Fibroblast of the aortic adventitia (primary cell): ENCODE measurements around the gene MIPOL1. TPM values are rescaled to one million over a fixed set of nuclear protein-coding genes. Genes with fewer than 3 reads are reported as not detected.

Source experiments
- DNase-seq: peaks from one replicate; pipeline ENCODE4 v3.0.0-alpha.2; 2010; ENCODE audit warnings: low read depth
- H3K4me3 ChIP-seq: 2 replicates; pipeline ENCODE4 v1.5.1; 2011; ENCODE audit warnings: low read depth, mild to moderate bottlenecking, control low read depth, low read length, moderate library complexity
- total RNA-seq: library from RNA; depleted of rRNA; stranded (reverse); fragments of >200 nt; gene quantifications from 2 replicates; pipeline ENCODE4 v1.2.3, GENCODE V29; 2012; ENCODE audit warnings: low replicate concordance
- TF ChIP-seq, protein P1 (sequence below): IDR thresholded peaks from 2 replicates; pipeline ENCODE4 v1.5.1; 2011; ENCODE audit warnings: mild to moderate bottlenecking, low read length, control low read depth, inconsistent platforms; ENCODE audit not compliant: insufficient read depth

The MIPOL1 gene
- total RNA-seq, 1 donor: 12.5 TPM

DNA sequence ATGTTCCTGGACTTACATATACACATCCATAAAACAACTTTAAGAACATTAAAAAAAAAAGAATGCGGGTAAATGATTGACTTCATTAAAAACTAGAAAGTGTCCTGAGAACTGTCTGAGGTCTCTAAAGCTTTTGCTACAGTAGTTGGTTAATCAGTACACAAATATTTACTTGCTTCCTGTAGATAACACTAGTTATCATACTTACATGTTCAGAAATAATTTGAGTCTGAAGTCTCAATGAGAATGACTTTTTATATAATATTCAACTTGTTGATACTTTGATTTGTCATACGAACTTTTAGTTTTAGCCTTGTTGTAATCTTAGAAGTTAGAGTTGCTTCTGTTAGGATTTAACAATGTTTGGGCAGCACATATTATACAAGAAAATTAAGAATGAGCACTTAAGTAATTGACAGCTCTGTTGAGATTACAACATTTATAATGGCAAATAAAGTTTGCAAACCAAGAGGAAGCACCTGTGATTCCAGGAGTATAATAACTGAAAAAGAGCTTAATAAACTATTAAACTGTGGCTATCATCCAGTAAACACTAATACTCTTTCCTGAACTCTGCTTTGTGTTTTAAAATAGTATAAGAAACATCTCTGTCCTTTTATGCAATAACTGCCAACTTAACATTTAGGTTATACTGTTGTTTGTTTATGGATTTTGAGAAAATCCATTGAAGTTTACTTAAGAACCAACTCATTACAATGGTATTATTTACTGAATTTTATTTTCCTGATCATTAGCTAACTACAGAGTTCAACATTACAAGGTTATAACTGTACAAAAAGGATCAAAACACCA, 131.7 kb downstream of the MIPOL1 start:
- no peak overlapping the region for H3K4me3 ChIP-seq
- TF ChIP-seq, protein P1, sequence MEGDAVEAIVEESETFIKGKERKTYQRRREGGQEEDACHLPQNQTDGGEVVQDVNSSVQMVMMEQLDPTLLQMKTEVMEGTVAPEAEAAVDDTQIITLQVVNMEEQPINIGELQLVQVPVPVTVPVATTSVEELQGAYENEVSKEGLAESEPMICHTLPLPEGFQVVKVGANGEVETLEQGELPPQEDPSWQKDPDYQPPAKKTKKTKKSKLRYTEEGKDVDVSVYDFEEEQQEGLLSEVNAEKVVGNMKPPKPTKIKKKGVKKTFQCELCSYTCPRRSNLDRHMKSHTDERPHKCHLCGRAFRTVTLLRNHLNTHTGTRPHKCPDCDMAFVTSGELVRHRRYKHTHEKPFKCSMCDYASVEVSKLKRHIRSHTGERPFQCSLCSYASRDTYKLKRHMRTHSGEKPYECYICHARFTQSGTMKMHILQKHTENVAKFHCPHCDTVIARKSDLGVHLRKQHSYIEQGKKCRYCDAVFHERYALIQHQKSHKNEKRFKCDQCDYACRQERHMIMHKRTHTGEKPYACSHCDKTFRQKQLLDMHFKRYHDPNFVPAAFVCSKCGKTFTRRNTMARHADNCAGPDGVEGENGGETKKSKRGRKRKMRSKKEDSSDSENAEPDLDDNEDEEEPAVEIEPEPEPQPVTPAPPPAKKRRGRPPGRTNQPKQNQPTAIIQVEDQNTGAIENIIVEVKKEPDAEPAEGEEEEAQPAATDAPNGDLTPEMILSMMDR: no peak
- DNase-seq: no peak

DNA sequence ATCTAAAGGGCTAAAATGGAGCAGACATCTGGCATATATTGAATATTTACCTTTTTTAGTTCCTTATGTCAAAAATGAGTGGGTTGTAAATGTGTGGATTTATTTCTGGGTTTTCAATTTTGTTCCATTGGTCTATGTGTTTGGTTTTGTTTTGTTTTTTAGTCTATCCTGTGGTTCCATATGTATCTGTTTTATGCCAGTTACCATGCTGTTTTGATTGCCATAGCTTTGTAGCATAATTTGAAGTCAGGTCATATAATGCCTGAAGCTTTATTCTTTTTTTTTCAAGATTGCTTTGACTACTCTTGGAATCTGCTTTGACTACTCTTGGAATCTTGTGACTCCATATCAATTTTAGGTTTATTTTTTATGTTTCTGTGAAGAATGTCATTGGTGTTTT, 133.2 kb downstream of the MIPOL1 start:
- no peak for DNase-seq
- TF ChIP-seq, protein P1: no peak

DNA sequence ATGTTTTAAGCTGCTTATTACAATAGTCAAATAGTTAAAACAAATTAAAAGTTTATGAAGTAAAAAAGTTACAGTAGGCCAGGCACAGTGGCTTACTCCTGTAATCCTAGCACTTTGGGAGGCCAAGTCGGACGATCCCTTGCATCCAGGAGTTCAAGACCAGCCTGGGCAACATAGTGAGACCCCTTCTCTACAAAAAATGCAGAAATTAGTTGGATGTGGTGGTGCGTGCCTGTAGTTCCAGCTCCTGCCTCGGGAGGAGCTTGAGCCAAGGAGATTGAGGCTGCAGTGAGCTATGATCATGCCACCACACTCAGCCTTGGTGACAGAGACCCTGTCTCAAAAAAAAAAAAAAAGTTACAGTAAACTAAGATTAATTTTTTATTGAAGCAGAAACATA, 142.6 kb downstream of the MIPOL1 start:
- no peak overlapping the region for H3K4me3 ChIP-seq
- TF ChIP-seq, protein P1: no peak
- DNase-seq: no peak

More for the DNA sequence above, 133.2 kb downstream of the MIPOL1 start:
- H3K4me3 ChIP-seq: no peak overlapping the region

DNA sequence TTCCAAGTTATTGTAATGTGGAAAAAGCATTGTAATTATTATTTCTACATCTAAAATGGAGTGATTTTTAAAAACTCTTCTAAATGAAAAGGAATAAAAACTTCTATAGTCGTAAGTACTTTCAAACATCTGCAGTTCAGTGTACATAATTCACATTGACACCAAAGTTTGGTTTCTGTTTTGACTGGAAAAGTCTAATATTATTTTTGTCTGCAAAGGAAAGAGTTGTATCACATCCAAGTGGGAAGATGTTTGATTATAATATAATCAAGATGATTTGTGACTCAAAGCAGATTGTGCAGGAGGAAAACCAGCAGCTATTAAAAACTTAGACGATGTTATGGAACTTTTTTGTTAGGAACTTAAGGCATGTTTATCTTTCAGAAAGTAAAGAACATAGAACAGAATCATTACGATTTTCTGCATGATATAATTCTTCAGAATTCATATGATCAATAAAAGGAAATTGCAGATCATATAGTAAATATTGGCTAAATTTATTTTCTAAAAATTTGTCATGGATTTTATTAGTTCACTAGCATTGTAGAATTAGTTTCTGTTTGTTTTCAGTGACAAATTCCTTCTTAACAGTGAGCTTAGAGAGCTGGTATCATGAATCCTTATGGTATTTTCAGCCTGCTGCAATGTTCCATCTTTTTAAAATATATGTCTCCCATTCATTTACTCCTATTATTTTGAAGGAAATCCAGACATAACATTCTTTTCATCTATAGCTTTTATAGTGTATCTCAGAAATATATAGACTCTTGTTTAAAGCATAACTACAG, 145.8 kb downstream of the MIPOL1 start:
- no peak overlapping the region for H3K4me3 ChIP-seq
- peak; percentile 43 for DNase-seq
- TF ChIP-seq, protein P1: no peak

DNA sequence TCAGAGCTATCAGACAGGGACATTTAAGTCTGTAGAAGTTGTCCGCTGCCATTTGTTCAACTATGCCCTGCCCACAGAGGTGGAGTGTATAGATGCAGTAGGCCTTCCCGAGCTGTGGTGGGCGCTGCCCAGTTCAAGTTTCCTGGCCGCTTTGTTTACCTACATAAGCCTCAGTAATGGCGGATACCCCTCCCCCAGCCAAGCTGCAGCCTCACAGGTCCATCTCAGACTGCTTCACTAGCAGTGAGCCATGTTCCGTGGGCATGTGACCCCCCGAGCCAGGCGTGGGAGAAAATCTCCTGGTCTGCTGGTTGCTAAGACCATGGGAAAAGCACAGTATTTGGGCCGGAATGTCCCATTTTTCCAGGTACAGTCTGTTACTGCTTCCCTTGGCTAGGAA, 165.9 kb downstream of the MIPOL1 start:
- TF ChIP-seq, protein P1: no peak
- no peak for DNase-seq
- no peak overlapping the region for H3K4me3 ChIP-seq

DNA sequence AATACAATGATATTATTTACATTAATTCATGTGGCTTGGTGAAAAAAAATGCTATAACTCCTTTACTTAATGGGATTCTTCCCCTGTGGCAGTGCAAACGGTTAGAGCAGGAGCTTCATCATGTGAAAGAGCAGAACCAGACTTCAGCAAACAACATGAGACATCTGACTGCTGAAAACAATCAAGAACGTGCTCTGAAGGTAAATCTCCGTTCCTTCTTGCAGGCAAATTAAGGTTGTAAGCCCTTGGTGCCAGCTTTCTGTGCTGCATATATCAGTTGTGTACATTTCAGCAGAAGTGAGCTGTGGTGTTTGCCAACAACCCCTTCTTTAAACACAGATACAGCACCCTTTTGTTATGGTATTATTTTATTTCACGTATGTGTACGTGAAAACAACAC, 171.7 kb downstream of the MIPOL1 start:
- no peak overlapping the region for H3K4me3 ChIP-seq
- DNase-seq: no peak
- TF ChIP-seq, protein P1: no peak
